Measurements from ENCODE around the gene KNCN. TPM values are rescaled to one million over a fixed set of nuclear protein-coding genes. Genes with fewer than 3 reads are reported as not detected.
A peak's percentile ranks its signal among the peaks of the same experiment; 100 is the strongest.

The KNCN gene
- polyA plus RNA-seq, 3 donors = not detected

DNA sequence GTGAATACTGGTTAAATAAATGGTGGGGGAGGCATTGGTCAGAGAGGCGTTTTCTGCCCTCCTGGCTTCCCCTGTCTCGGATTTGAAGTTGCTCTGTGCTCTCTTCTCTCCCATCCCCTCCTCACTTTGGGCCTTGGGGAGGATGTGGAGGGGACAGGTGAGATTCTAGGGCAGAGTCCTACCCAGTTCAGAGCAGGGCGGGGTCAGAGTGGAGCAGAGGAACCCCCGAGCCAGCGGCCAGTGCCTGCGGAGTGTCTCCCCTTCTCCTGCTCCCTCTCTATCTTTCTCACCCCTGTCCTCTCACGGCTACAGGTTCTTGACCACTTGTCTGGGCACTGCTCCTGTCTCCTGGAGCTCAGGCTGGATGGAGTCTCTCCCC is 8.1 kb downstream of the KNCN start:
- no peak overlapping the region for H2AFZ ChIP-seq (ENCODE audit: insufficient read depth, low read depth, low read length, poor library complexity, severe bottlenecking)
- TF ChIP-seq, protein P1, sequence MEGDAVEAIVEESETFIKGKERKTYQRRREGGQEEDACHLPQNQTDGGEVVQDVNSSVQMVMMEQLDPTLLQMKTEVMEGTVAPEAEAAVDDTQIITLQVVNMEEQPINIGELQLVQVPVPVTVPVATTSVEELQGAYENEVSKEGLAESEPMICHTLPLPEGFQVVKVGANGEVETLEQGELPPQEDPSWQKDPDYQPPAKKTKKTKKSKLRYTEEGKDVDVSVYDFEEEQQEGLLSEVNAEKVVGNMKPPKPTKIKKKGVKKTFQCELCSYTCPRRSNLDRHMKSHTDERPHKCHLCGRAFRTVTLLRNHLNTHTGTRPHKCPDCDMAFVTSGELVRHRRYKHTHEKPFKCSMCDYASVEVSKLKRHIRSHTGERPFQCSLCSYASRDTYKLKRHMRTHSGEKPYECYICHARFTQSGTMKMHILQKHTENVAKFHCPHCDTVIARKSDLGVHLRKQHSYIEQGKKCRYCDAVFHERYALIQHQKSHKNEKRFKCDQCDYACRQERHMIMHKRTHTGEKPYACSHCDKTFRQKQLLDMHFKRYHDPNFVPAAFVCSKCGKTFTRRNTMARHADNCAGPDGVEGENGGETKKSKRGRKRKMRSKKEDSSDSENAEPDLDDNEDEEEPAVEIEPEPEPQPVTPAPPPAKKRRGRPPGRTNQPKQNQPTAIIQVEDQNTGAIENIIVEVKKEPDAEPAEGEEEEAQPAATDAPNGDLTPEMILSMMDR (IDR thresholded peaks at IDR 0.05) = no peak
- peak overlapping the region in 1 of 2 donors; percentile 64 for H3K4me3 Mint-ChIP-seq
- no peaks in the 10 kb centered on the region for H3K4me1 ChIP-seq (ENCODE audit: control insufficient read depth in 1 of 2, insufficient read depth in 2 of 2, low read length in 2 of 2)
- DNase-seq = no peak
- H3K9ac ChIP-seq (ENCODE audit: insufficient read depth, low read length, poor library complexity, severe bottlenecking) = no peak overlapping the region
- H3K79me2 ChIP-seq (ENCODE audit: insufficient read depth, low read length) = no peaks in the 10 kb centered on the region
- peaks cover 0 to 10% of the 10 kb centered on the region in 2 donors for H3K9me3 ChIP-seq (replicated peaks in 1 of 2; ENCODE audit: control insufficient read depth in 1 of 2, insufficient read depth in 1 of 2, low read length in 2 of 2)
- H3K36me3 ChIP-seq (replicated peaks in 1 of 2; ENCODE audit: control insufficient read depth in 1 of 2, insufficient read depth in 2 of 2, low read length in 2 of 2) = no peaks in the 10 kb centered on the region
- no peaks in the 10 kb centered on the region for H4K20me1 ChIP-seq (ENCODE audit: insufficient read depth, low read length)
- WGBS (ENCODE audit: insufficient coverage) = 60% methylated on average over 5 of the region's 7 CpGs
- no peak overlapping the region for H3K27ac Mint-ChIP-seq
- H3K4me2 ChIP-seq (replicated peaks; ENCODE audit: extremely low read depth, low read length, poor library complexity, severe bottlenecking) = no peak overlapping the region
- H3K27me3 ChIP-seq (ENCODE audit: control insufficient read depth in 2 of 2, insufficient read depth in 2 of 2, low read length in 2 of 2) = peaks cover 23 to 47% of the 10 kb centered on the region in 2 donors
- peaks cover 12% of the 10 kb centered on the region for H3K4me1 Mint-ChIP-seq
- H3K9me3 Mint-ChIP-seq = peaks cover 0 to 11% (median 2%) of the 10 kb centered on the region in 7 donors
- no peak overlapping the region for H3K27ac ChIP-seq (ENCODE audit: low read depth in 1 of 2, low read length in 2 of 2)
- H3K27me3 Mint-ChIP-seq (ENCODE audit: low read depth in 3 of 3) = peaks cover 49 to 52% (median 49%) of the 10 kb centered on the region in 3 donors
- no peak overlapping the region for H3K4me3 ChIP-seq (replicated peaks in 1 of 3; ENCODE audit: low read depth in 2 of 3, low read length in 3 of 3)
- intact Hi-C loops (cut with micrococcal nuclease) = no loop called here
- peaks cover 0 to 7% of the 10 kb centered on the region in 2 donors for H3K36me3 Mint-ChIP-seq

DNA sequence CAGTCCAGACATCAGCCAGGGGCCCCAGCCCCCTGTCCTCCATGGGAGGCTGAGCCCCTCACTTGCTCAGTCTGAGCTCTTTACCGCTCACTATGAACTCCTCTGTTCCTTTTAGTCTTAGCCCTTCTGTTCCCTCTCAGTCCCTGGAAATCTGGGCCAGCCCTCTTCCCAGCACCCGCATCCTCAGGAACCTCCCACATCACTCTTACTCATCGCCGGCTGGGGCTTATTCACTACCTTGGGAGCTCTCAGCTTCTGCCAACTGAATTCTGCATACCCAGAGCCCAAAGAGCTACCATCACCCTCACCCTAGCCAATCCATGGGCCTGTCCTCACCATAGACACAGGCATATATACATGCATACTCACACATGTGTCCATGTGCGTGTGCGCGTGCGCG is 11.5 kb downstream of the KNCN start:
- no peak overlapping the region for H3K4me3 Mint-ChIP-seq

More for the DNA sequence above, 11.5 kb downstream of the KNCN start:
- no peak for DNase-seq
- 86% methylated on average over 9 of the region's 9 CpGs for WGBS (ENCODE audit: insufficient coverage)
- no peaks in the 10 kb centered on the region for H3K4me1 ChIP-seq (ENCODE audit: control insufficient read depth in 1 of 2, insufficient read depth in 2 of 2, low read length in 2 of 2)
- no peaks in the 10 kb centered on the region for H3K79me2 ChIP-seq (ENCODE audit: insufficient read depth, low read length)
- H3K27me3 Mint-ChIP-seq (ENCODE audit: low read depth in 3 of 3) = peaks cover 44 to 58% (median 54%) of the 10 kb centered on the region in 3 donors
- H3K27ac ChIP-seq (ENCODE audit: low read depth in 1 of 2, low read length in 2 of 2) = no peak overlapping the region
- H3K27ac Mint-ChIP-seq = no peak overlapping the region
- peaks cover 0 to 5% of the 10 kb centered on the region in 2 donors for H3K9me3 ChIP-seq (replicated peaks in 1 of 2; ENCODE audit: control insufficient read depth in 1 of 2, insufficient read depth in 1 of 2, low read length in 2 of 2)
- H3K36me3 Mint-ChIP-seq = peaks cover 0 to 6% of the 10 kb centered on the region in 2 donors
- intact Hi-C loops (cut with micrococcal nuclease) = loop anchor here in 1 of 2 donors (10.0 kb wide), 1 partner anchor 185 kb away; no protein-coding TSS in a partner anchor
- peaks cover 0 to 11% (median 4%) of the 10 kb centered on the region in 7 donors for H3K9me3 Mint-ChIP-seq
- no peaks in the 10 kb centered on the region for H4K20me1 ChIP-seq (ENCODE audit: insufficient read depth, low read length)
- no peak overlapping the region for H2AFZ ChIP-seq (ENCODE audit: insufficient read depth, low read depth, low read length, poor library complexity, severe bottlenecking)
- H3K4me3 ChIP-seq (replicated peaks in 1 of 3; ENCODE audit: low read depth in 2 of 3, low read length in 3 of 3) = no peak overlapping the region
- H3K36me3 ChIP-seq (replicated peaks in 1 of 2; ENCODE audit: control insufficient read depth in 1 of 2, insufficient read depth in 2 of 2, low read length in 2 of 2) = no peaks in the 10 kb centered on the region
- H3K9ac ChIP-seq (ENCODE audit: insufficient read depth, low read length, poor library complexity, severe bottlenecking) = no peak overlapping the region
- H3K4me1 Mint-ChIP-seq = peaks cover 2% of the 10 kb centered on the region
- TF ChIP-seq, protein P1 (IDR thresholded peaks at IDR 0.05) = no peak
- no peak overlapping the region for H3K4me2 ChIP-seq (replicated peaks; ENCODE audit: extremely low read depth, low read length, poor library complexity, severe bottlenecking)
- H3K27me3 ChIP-seq (ENCODE audit: control insufficient read depth in 2 of 2, insufficient read depth in 2 of 2, low read length in 2 of 2) = peaks cover 17 to 50% of the 10 kb centered on the region in 2 donors
